H1 (cell line): Measurements from ENCODE around the gene PLEKHA4.

Experiments used
- CTCF ChIP-seq, 3 experiments: IDR thresholded peaks; 1 replicate in 2 of 3; 2 replicates in 1 of 3; pipeline versions ENCODE4 v1.5.1 to v1.6.1; 2011; ENCODE audit warnings: low read length in 3 of 3, mild to moderate bottlenecking in 3 of 3, inconsistent platforms in 2 of 3, low read depth in 1 of 3, moderate library complexity in 1 of 3; ENCODE audit not compliant: insufficient read depth in 1 of 3; ENCODE audit errors: control extremely low read depth in 1 of 3
- HDAC2 ChIP-seq, 2 experiments: fragments of 300-600 bp in 1 of 2; sonication (generic) in 1 of 2; IDR thresholded peaks; 2 replicates each; pipeline ENCODE4 v1.6.1; 2011 to 2012; ENCODE audit warnings: low read depth in 2 of 2, low read length in 2 of 2, mild to moderate bottlenecking in 2 of 2, moderate library complexity in 2 of 2, borderline replicate concordance in 1 of 2, inconsistent platforms in 1 of 2
- MAFK ChIP-seq: IDR thresholded peaks from 2 replicates; pipeline ENCODE4 v1.6.1; 2012; ENCODE audit warnings: low read depth, mild to moderate bottlenecking, improper control_type of control experiment, low read length
- RAD21 ChIP-seq, 2 experiments: IDR thresholded peaks in 1 of 2; conservative IDR thresholded peaks in 1 of 2; 2 replicates each; pipeline ENCODE4 v1.6.1; 2011; ENCODE audit warnings: low read depth in 2 of 2, low read length in 2 of 2, improper control_type of control experiment in 1 of 2, inconsistent platforms in 1 of 2, mild to moderate bottlenecking in 1 of 2, moderate library complexity in 1 of 2
- RXRA ChIP-seq: IDR thresholded peaks from 2 replicates; pipeline ENCODE4 v1.6.1; 2011; ENCODE audit warnings: low read depth, mild to moderate bottlenecking, low read length, moderate library complexity; ENCODE audit not compliant: insufficient read depth
- SIN3A ChIP-seq, 2 experiments: IDR thresholded peaks in 1 of 2; conservative IDR thresholded peaks in 1 of 2; 2 replicates each; pipeline ENCODE4 v1.6.1; 2011 to 2012; ENCODE audit warnings: low read length in 2 of 2, improper control_type of control experiment in 1 of 2, low read depth in 1 of 2, mild to moderate bottlenecking in 1 of 2
- SUZ12 ChIP-seq: fragments of 200-600 bp; sonication (generic); IDR thresholded peaks from 2 replicates; pipeline ENCODE4 v1.6.1; 2012; ENCODE audit warnings: mild to moderate bottlenecking, inconsistent platforms, low read length, moderate library complexity, mixed read lengths
- ZNF274 ChIP-seq: IDR thresholded peaks from 2 replicates; pipeline ENCODE4 v1.7.0; 2012; ENCODE audit warnings: low read length, borderline replicate concordance; ENCODE audit errors: extremely low read depth
- TF ChIP-seq, protein P1 (sequence below): IDR thresholded peaks from 2 replicates; pipeline ENCODE4 v1.6.1; 2011; ENCODE audit warnings: low read length, improper control_type of control experiment

GRCh38 chr19:48872182-48872883 lies 3.9 kb upstream of the PLEKHA4 start, which contains the start of gene PPP1R15A:
- peak in 1 of 3 experiments; percentile 4; a peak in 1 of 4 replicates for TF ChIP-seq CTCF (IDR thresholded peaks at IDR 0.05; ENCODE audit: control extremely low read depth in 1 of 3, insufficient read depth in 1 of 3, low read depth in 1 of 3, low read length in 3 of 3)
- TF ChIP-seq MAFK: peak; percentile 51; the same call in 1 of the 2 replicates
- no peak for TF ChIP-seq RXRA
- no peak for TF ChIP-seq HDAC2 (IDR thresholded peaks at IDR 0.05; ENCODE audit: borderline replicate concordance in 1 of 2, low read depth in 2 of 2, low read length in 2 of 2)
- TF ChIP-seq SUZ12: no peak
- no peak for TF ChIP-seq RAD21 (IDR thresholded peaks at IDR 0.05 in 1 of 2, conservative IDR thresholded peaks at IDR 0.05 in 1 of 2; ENCODE audit: low read depth in 2 of 2, low read length in 2 of 2)
- TF ChIP-seq ZNF274: no peak
- TF ChIP-seq, protein P1, sequence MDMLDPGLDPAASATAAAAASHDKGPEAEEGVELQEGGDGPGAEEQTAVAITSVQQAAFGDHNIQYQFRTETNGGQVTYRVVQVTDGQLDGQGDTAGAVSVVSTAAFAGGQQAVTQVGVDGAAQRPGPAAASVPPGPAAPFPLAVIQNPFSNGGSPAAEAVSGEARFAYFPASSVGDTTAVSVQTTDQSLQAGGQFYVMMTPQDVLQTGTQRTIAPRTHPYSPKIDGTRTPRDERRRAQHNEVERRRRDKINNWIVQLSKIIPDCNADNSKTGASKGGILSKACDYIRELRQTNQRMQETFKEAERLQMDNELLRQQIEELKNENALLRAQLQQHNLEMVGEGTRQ: no peak
- TF ChIP-seq SIN3A (conservative IDR thresholded peaks at IDR 0.05 in 1 of 2, IDR thresholded peaks at IDR 0.05 in 1 of 2; ENCODE audit: low read depth in 1 of 2, low read length in 2 of 2): no peak; a peak in 2 of 4 replicates
